Measurements from ENCODE around the gene RUSF1. TPM values are rescaled to one million over a fixed set of nuclear protein-coding genes. Genes with fewer than 3 reads are reported as not detected.
"Not testable (repeated sequence)": the region's sequence is repeated elsewhere in the genome, so short reads cannot be mapped to it uniquely, and the experiment has no call there.

Gene RUSF1
- total RNA-seq, 4 donors from 2014 or later = 65.2 to 124 (median 110) TPM

DNA sequence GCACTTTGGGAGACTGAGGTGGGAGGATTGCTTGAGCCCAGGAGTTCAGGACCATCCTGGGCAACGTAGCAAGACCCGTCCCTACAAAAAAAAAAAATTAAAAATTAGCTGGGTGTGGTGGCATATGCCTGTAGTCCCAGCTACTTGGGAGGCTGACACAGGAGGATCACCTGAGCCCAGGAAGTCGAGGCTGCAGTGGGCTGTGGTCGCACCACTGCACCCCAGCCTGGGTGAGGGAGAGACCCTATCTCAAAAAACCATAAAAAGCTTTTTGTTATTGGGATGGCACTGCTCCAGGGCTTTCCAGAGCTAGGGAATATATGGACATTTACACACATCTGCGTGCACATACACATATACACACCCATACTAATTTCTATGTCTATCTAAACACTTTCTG is 57.0 kb downstream of the RUSF1 start:
- Histone ChIP-seq H3K9me3 (no peaks in the 10 kb centered on the region), H3K36me3 (no peaks in the 10 kb centered on the region), H3K27ac (no peak overlapping the region), H3K27me3 (no peaks in the 10 kb centered on the region), H3K4me3 (no peak overlapping the region), H3K4me1 (peaks cover 3 to 47% (median 7%) of the 10 kb centered on the region in 4 donors)
- DNase-seq = peak in 1 of 3 donors; percentile 7
- TF ChIP-seq POLR2A (IDR thresholded peaks at IDR 0.05) = no peak
- TF ChIP-seq, protein P1, sequence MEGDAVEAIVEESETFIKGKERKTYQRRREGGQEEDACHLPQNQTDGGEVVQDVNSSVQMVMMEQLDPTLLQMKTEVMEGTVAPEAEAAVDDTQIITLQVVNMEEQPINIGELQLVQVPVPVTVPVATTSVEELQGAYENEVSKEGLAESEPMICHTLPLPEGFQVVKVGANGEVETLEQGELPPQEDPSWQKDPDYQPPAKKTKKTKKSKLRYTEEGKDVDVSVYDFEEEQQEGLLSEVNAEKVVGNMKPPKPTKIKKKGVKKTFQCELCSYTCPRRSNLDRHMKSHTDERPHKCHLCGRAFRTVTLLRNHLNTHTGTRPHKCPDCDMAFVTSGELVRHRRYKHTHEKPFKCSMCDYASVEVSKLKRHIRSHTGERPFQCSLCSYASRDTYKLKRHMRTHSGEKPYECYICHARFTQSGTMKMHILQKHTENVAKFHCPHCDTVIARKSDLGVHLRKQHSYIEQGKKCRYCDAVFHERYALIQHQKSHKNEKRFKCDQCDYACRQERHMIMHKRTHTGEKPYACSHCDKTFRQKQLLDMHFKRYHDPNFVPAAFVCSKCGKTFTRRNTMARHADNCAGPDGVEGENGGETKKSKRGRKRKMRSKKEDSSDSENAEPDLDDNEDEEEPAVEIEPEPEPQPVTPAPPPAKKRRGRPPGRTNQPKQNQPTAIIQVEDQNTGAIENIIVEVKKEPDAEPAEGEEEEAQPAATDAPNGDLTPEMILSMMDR (IDR thresholded peaks at IDR 0.05) = no peak

DNA sequence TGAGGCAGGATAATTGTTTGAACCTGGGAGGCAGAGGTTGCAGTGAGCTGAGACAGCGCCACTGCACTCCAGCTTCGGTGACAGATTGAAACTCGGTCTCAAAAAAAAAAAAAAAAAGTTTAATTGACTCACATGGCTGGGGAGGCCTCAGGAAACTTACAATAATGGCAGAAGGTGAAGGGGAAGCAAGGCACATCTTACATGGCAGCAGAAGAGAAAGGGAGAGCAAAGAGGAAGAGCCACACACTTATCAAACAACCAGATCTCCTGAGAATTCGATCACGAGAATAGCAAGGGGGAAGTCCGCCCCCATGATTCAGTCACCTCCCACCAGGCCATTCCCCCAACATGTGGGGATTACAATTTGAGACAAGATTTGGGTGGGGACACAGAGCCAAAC is 62.3 kb downstream of the RUSF1 start:
- DNase-seq = peak in 1 of 3 donors; percentile 5
- not testable (repeated sequence) for H3K27ac ChIP-seq, H3K4me1 ChIP-seq, H3K4me3 ChIP-seq, H3K36me3 ChIP-seq, H3K9me3 ChIP-seq, H3K27me3 ChIP-seq

DNA sequence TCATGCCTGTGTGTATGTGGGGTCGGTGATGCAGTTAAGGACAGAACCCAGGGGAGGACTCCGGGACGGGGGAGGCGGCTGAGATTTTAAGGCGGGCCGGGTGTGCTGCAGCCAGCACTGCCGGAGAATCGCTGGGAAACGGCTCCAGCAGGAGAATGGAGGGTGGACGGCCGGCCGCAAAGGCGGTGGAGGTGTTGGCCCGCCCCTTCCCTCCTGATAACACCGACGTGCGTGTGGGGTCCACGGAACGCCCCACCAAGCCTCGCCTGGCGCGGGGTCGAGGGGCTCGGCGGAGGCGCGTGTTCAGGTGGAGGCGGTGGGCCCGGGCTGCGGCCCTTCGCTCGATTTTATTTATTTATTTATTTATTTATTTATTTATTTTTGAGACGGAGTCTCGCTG is 66.2 kb downstream of the RUSF1 start:
- H3K27me3 ChIP-seq = no peaks in the 10 kb centered on the region
- TF ChIP-seq, protein P1 (IDR thresholded peaks at IDR 0.05) = no peak
- no peak for TF ChIP-seq POLR2A (IDR thresholded peaks at IDR 0.05)
- no peaks in the 10 kb centered on the region for H3K36me3 ChIP-seq
- H3K4me1 ChIP-seq = peaks cover 0 to 8% (median 4%) of the 10 kb centered on the region in 4 donors
- H3K27ac ChIP-seq = peak overlapping the region in 1 of 4 donors; percentile 77
- DNase-seq = peak in 1 of 3 donors; percentile 46
- H3K9me3 ChIP-seq = no peaks in the 10 kb centered on the region
- peak overlapping the region; percentile 60 to 79 (median 70) for H3K4me3 ChIP-seq

DNA sequence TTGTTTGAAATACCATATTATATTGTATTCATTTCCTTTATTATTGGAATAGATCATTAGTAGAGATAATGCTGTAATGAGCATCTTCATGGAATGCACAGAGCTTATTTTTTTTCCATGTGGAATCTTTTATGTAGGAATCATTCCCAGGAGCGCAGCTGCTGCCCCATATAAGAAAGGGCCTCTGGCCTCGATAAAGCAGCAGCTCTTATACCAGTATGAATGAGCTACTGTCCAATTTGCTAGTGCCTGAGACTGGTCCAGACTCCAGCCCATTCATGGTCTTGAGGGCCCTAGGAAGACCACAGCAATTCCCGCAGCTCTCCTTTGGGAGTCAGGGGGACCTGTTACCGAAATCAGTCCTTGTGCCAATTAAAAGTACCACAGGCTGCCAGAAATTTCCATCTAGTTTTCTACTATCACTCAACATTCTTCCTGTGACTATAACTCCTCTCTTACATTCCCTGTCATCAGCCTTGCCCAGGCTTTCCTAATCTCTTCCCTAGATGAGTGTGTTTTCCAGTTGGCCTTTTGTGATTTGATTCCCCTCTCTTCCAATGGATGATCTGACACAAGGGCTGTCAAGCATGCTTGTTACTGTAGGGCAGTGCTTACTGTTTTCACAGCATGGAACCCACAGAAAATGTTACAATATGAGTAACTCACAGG is 67.5 kb downstream of the RUSF1 start:
- Histone ChIP-seq H3K27me3 (no peaks in the 10 kb centered on the region), H3K36me3 (no peaks in the 10 kb centered on the region), H3K27ac (no peak overlapping the region), H3K4me1 (peaks cover 0 to 8% (median 4%) of the 10 kb centered on the region in 4 donors), H3K9me3 (no peaks in the 10 kb centered on the region), H3K4me3 (no peak overlapping the region)
- TF ChIP-seq, protein P1 (IDR thresholded peaks at IDR 0.05) = no peak
- no peak for TF ChIP-seq POLR2A (IDR thresholded peaks at IDR 0.05)
- peak in 1 of 3 donors; percentile 8 for DNase-seq

DNA sequence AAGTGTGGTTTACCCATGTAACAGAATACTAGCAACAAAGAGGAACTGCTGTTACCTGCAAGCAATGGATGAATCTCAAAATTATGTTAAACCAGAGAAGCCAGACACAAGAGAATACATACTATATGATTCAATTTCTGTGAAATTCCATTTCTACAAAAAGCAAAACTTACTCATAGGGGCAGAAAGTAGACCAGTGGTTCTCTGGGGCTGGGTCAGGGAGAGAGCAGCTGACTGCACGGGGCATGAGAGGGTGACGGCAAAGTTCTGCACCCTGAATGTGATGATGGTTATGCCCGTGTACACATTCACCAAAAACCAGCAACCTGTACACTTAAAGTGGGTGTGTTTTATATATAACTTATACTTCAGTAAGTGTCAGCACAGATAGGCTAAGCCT is 68.7 kb downstream of the RUSF1 start:
- Histone ChIP-seq H3K27ac (no peak overlapping the region), H3K27me3 (no peaks in the 10 kb centered on the region), H3K36me3 (no peaks in the 10 kb centered on the region), H3K4me1 (peaks cover 0 to 8% (median 4%) of the 10 kb centered on the region in 4 donors), H3K4me3 (no peak overlapping the region), H3K9me3 (no peaks in the 10 kb centered on the region)
- TF ChIP-seq POLR2A (IDR thresholded peaks at IDR 0.05) = no peak
- TF ChIP-seq, protein P1 (IDR thresholded peaks at IDR 0.05) = no peak
- no peak for DNase-seq

Other genes starting within 250 kb of the RUSF1 start
- 10 to 100 TPM in 1 of 4 donors, 1 to 10 TPM in 2, under 1 TPM in 1; 0.35 to 14.9 (median 7.2) TPM for gene ITGAM, start 248.4 kb downstream of the RUSF1 start, total RNA-seq
- 10 to 100 TPM in 1 of 4 donors, 1 to 10 TPM in 1, under 1 TPM in 1, not detected in 1; 0.70 to 18.2 (median 2.5) TPM for gene ITGAX, start 153.2 kb downstream of the RUSF1 start, total RNA-seq
- gene ITGAD, start 115.1 kb downstream of the RUSF1 start, total RNA-seq = under 1 TPM in 1 of 4 donors, not detected in 3; 0.83 TPM
- not detected for gene COX6A2, start 80.0 kb downstream of the RUSF1 start, total RNA-seq
- 1 to 10 TPM in 1 of 4 donors, under 1 TPM in 1, not detected in 2; 0.47 to 1.3 TPM for gene ZNF843, start 65.6 kb downstream of the RUSF1 start, total RNA-seq
- 10 to 100 TPM; 12.4 to 20.4 (median 17.6) TPM for gene ARMC5, start 48.9 kb downstream of the RUSF1 start, total RNA-seq
- 10 to 100 TPM in 3 of 4 donors, 1 to 10 TPM in 1; 6.0 to 45.4 (median 18.2) TPM for gene TGFB1I1, start 36.2 kb downstream of the RUSF1 start, total RNA-seq
- gene SLC5A2, start 25.3 kb downstream of the RUSF1 start, total RNA-seq = 1 to 10 TPM in 2 of 4 donors, under 1 TPM in 1, not detected in 1; 0.94 to 5.4 (median 2.4) TPM
- not detected for gene AHSP, start 19.5 kb upstream of the RUSF1 start, total RNA-seq